ENCODE results near the gene NLRP9. TPM values are rescaled to one million over a fixed set of nuclear protein-coding genes. Genes with fewer than 3 reads are reported as not detected.

NLRP9 gene
- total and polyA plus RNA-seq, 2 of the 13 experiments (the other 11 are each of a cell fraction or from before 2014, with no cell fraction given), result not detected

- in situ Hi-C loops (cut with HindIII; ENCODE audit: extremely low pct_ligation_motif_present, low pct_unique_long_range_greater_than_20kb), result no loop called here
- POLR2A ChIA-PET, result no interaction called here
- H3K27me3 ChIP-seq (ENCODE audit: control insufficient read depth in 1 of 2, insufficient read depth in 2 of 2, low read length in 2 of 2), result peaks cover 0 to 19% of the 10 kb centered on the region in 2 experiments; a peak in 2 of 5 replicates
- no peak overlapping the region for H3K4me3 ChIP-seq (replicated peaks in 1 of 3; ENCODE audit: insufficient read depth in 1 of 3, low read depth in 2 of 3, low read length in 3 of 3)
- DNase-seq (ENCODE audit: low spot score) (no peak), ATAC-seq (no peak), FAIRE-seq (no peak)
- CTCF ChIA-PET (ENCODE audit: low intra/inter-chr PET ratio, low total read pairs), result no interaction called here
- no peaks in the 10 kb centered on the region for H4K20me1 ChIP-seq (ENCODE audit: insufficient read depth, low read length)
- H3K4me1 ChIP-seq (ENCODE audit: insufficient read depth, low read length), result no peaks in the 10 kb centered on the region
- no TSS peak for BruUV-seq (replicated peaks)
- no peak overlapping the region for H3K4me2 ChIP-seq (ENCODE audit: low read depth, low read length)
- no peaks in the 10 kb centered on the region for H3K9me3 ChIP-seq (ENCODE audit: low read length)
- no peaks in the 10 kb centered on the region for H3K36me3 ChIP-seq (replicated peaks in 1 of 2; ENCODE audit: control insufficient read depth in 1 of 2, insufficient read depth in 2 of 2, low read length in 2 of 2)
- H3K9ac ChIP-seq (ENCODE audit: insufficient read depth, low read depth, low read length), result no peak overlapping the region
- intact Hi-C loops (cut with micrococcal nuclease; ENCODE audit: unreplicated experiment), result no loop called here
- TF ChIP-seq CENPT (CRISPR knock-in tag; IDR thresholded peaks at IDR 0.05; ENCODE audit: low read depth) (no peak), SNRNP70 (IDR thresholded peaks at IDR 0.05; ENCODE audit: low read depth, low read length) (no peak), MXI1 (IDR thresholded peaks at IDR 0.05; ENCODE audit: borderline replicate concordance, low read depth, low read length) (no peak), GPN1 (CRISPR knock-in tag; IDR thresholded peaks at IDR 0.05; ENCODE audit: borderline replicate concordance) (no peak), ZNF24 (IDR thresholded peaks at IDR 0.05) (no peak), NR2C2 (CRISPR knock-in tag; IDR thresholded peaks at IDR 0.05; ENCODE audit: borderline replicate concordance) (no peak), GZF1 (CRISPR knock-in tag; IDR thresholded peaks at IDR 0.05) (no peak), NR2F1 (CRISPR knock-in tag; IDR thresholded peaks at IDR 0.05) (no peak), ARNT2 (CRISPR knock-in tag; IDR thresholded peaks at IDR 0.05; ENCODE audit: low read depth) (no peak), PPARG (CRISPR knock-in tag; conservative IDR thresholded peaks at IDR 0.05) (no peak), ZNF30 (CRISPR knock-in tag; IDR thresholded peaks at IDR 0.05) (no peak), ZNF746 (CRISPR knock-in tag; IDR thresholded peaks at IDR 0.05) (no peak), SIX1 (CRISPR knock-in tag; IDR thresholded peaks at IDR 0.05; ENCODE audit: borderline replicate concordance) (no peak), ZNF572 (CRISPR knock-in tag; IDR thresholded peaks at IDR 0.05) (no peak), PHF21A (CRISPR knock-in tag; IDR thresholded peaks at IDR 0.05) (no peak), KLF9 (CRISPR knock-in tag; IDR thresholded peaks at IDR 0.05; ENCODE audit: low read depth) (no peak), ZSCAN9 (CRISPR knock-in tag; IDR thresholded peaks at IDR 0.05; ENCODE audit: borderline replicate concordance) (no peak), ZHX2 (IDR thresholded peaks at IDR 0.05; ENCODE audit: low read depth) (no peak), ZHX2 (CRISPR knock-in tag; IDR thresholded peaks at IDR 0.05; ENCODE audit: borderline replicate concordance) (no peak), ZNF615 (CRISPR knock-in tag; IDR thresholded peaks at IDR 0.05; ENCODE audit: borderline replicate concordance) (no peak)
- no peak overlapping the region for H2AFZ ChIP-seq (ENCODE audit: low read length)
- no peak overlapping the region for H3K27ac ChIP-seq (ENCODE audit: extremely low read length, insufficient read depth, low read length)
- 20% methylated on average over 3 of the region's 3 CpGs for WGBS (ENCODE audit: low lambda C conversion rate)
- no peaks in the 10 kb centered on the region for H3K79me2 ChIP-seq (ENCODE audit: insufficient read depth, low read length)
Measured at GRCh38 chr19:55753401-55753800, 15.2 kb upstream of the NLRP9 start.
